GM19395 (cell line): ENCODE measurements around the gene TSPEAR.

Experiments used
- ATAC-seq: cut with Tn5 transposase; IDR thresholded peaks from one replicate; pipeline ENCODE4 v1.9.1; 2021; ENCODE audit warnings: mild to moderate bottlenecking, moderate library complexity; ENCODE audit not compliant: unreplicated experiment

The TSPEAR gene

GRCh38 chr21:44459712-44460440 lies 251.5 kb downstream of the TSPEAR start:
- ATAC-seq: no peak

- ATAC-seq: no peak
Observed at GRCh38 chr21:44458971-44459711, 252.2 kb downstream of the TSPEAR start.

- ATAC-seq: no peak
Observed at GRCh38 chr21:44456915-44457736, 254.2 kb downstream of the TSPEAR start.

GRCh38 chr21:44456214-44456914 lies 255.0 kb downstream of the TSPEAR start:
- no peak for ATAC-seq

- peak; percentile 66 for ATAC-seq
Observed at GRCh38 chr21:44455524-44456213, 255.7 kb downstream of the TSPEAR start.

GRCh38 chr21:44454747-44455523 lies 256.4 kb downstream of the TSPEAR start, which contains the start of gene LRRC3:
LRRC3 (plus strand) TSS chr21:44455510; CDS start chr21:44456645, 1,135 bp downstream.
- ATAC-seq: peak; percentile 34

- ATAC-seq: no peak
Observed at GRCh38 chr21:44454058-44454457, 257.3 kb downstream of the TSPEAR start.

GRCh38 chr21:44453120-44453519 lies 258.3 kb downstream of the TSPEAR start:
- ATAC-seq: no peak

- no peak for ATAC-seq
Observed at GRCh38 chr21:44450999-44451398, 260.4 kb downstream of the TSPEAR start.

GRCh38 chr21:44450402-44450801 lies 261.0 kb downstream of the TSPEAR start:
- ATAC-seq: no peak

GRCh38 chr21:44449473-44450363 lies 261.7 kb downstream of the TSPEAR start:
- no peak for ATAC-seq

- no peak for ATAC-seq
Observed at GRCh38 chr21:44448651-44449131, 262.7 kb downstream of the TSPEAR start.
